Measurements from ENCODE around the gene ELFN2.

Gene ELFN2

GRCh38 chr22:37425800-37426705, 1.2 kb downstream of the ELFN2 start:
- DNase-seq, result no peak

- no peak for DNase-seq
Observed at GRCh38 chr22:37425369-37425768, 1.9 kb downstream of the ELFN2 start.

DNA sequence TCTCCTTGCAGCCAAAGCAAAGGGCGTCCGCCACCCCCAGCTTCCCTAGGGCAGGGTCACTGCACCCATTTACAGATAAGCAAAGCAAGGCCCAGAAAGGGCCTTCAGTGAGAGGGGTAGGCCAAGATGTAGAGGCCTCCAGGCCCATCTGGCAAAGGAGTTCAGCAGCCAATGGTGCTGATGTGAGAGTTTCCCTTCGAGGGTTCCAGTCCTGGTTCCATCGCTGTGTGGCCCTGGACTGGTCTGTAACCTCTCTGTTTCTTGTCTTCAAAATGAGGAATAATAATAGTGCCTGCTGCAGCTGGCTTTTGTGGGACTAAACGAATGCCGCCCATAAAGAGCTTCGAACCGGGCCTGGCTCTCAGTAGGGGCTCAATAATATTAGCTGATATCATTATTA, 4.0 kb downstream of the ELFN2 start:
- DNase-seq, result no peak

DNA sequence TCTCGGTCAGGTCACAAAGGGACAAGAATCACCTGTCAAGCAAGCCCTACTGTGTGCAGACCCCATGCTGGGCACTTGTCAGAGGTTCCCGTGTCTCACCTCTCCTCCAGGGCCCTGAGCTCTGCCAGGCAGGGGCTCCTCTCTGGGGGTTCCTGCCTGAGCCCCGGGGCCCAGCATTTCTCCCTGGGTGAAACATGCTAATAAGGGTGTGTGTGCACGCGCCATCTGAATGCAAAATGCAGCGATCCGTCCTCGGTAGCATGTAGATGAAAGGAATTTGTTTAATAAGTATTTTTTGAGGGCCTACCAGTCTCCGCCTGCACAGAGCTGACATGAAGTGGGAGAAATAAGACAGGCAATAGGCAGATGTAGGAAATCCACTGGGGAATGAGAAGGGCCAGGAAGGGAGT, 5.8 kb downstream of the ELFN2 start:
- no peak for DNase-seq

DNA sequence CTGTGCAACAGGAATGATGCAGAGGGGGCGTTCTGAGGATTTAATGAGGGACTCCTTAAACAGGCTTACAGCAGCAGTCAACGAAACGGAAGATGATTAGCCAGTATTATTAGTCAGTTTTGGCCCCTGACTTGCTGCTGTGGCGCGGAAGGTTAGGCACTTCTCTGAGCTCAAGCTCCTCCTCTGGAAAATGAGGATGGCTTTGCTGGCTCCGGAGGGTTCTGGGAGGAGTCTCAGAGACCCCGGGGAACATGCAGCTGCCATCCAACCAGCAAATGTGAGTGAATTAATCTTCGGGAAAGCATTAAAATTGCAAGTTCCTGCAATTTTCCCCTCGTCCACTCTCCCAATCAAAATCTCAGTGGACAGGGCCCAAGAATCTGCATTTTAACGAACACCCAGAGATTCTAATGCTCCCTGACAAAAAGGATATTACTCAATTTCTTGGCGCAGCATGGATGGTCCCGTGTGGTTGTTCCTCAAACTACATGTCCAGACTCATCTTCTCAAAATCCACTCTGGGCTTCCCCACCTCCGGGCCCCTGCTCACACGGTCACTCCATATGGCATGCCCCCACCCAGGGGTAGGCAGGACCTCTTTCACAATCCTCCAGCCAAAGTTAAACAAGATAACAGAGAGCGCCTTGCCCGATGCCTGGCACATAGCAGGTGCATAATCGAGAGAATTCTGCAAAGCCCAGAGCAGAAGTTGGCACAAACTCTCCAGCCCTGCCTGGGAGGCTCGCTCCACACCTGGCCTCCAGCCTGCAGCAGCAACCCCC, 6.4 kb downstream of the ELFN2 start:
- DNase-seq, result no peak

- DNase-seq, result peak; percentile 36
Observed at GRCh38 chr22:37419969-37420685, 7.2 kb downstream of the ELFN2 start.

DNA sequence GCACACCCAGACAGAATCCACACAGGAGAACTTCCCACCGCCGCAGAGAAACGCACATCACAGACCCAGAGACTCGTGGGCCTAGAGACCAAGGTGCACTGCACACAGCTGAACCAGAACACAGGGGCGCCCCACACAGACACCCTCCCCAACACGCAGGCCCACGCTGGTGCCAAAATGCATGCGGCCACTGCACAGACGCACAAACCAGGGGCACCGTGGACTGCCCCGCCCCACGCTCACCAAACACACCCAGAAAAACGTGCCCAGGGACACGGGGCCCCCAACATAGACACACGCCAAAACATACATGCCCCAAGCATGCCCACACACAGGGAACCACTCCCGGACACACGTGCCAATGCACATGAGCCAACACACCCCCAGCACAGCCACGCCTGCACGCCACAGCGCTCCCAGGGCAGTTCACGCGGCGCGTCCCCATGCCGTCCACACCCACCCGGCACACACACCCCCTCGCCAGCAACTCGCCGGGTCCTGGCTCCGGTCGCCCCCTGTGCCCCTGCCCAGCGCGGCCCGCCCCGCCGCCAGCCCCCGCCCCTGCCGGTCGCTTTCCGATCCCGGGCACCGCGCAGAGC, 7.8 kb downstream of the ELFN2 start:
- DNase-seq, result no peak

DNA sequence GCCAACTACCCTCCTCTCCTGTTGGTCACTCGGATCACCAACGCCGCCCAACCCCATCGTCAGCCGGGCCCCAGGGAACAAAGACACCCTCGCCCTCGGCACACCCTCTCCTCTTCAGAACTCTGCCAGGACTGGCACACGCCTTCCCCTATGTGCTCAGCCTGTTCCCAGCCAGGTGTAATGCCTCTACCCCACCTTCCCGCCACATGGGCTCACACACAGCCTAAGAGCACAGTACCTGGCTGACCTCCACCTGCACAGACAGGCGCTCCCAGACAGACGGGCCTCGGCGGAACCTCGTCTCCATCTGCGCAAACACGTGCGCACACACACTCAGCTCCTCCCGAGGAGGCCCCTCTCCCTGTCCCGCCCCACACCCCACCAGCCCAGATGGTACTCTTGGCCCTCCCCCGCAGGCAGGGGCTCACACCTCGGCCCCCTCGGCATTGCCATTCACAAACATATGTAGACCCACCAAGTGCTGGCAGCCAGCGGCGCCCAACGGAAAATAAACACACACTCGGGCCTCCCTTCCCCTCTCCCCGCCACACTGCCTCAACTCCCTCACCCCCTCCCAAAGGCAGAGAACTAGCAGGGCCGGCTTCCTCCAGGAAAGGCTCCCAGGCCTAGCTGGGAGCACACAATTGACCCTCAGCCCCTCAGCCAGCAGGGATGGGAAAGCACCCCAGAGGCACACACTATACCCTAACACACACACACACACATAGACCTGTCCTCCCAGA, 8.5 kb downstream of the ELFN2 start:
- no peak for DNase-seq

DNA sequence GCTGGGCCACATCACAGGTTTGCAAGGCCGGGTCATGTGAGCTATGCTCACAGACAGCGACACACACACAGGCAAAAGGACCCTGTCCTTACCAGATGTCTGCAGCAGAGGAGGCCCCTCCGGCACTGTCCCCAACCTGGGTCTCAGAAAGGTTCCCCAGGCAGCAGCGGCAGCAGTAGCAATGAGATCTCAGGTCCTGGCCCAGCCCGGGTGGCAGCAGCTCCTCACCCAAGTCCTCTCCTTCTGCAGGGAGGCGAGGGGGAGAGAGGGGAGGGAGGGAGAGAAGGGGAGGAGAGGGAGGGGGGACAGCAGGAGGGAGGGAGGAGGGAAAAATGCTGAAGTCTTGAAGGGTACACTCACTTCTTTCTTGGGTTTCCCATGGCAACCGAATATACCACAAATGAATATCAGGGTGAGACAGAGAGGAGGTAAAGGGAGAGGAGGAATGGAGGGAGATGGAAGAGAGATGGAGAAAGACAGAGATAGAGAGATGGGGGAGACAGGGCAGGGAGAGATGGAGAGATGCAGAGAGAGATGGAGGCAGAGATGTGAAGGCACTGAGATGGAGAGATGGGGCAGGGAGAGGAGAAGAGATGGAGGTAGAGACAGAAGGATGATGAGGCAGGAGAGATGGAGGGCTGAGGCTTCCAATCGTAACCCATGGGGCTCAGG, 9.5 kb downstream of the ELFN2 start:
- DNase-seq, result no peak

DNA sequence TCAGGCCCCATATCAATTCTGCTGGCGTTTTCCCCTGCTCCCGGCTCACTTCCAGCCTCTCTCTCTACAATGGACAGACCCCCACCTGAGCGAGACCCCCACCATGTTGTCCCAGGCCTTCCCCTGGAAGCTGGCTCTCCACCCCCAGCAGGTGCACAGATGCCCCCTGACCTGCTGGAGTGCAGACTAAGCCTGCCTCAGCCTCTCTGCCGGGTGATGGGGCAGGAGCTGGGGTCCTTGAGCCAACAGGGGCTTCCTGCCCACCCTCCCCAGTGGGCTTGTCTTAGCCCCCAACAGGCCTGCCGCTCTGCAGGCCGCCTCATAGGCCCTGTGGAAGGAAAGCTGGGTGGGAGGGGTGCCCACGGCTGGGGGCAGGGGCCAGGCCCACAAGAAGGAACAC, 10.0 kb downstream of the ELFN2 start:
- DNase-seq, result no peak

GRCh38 chr22:37416827-37417226, 10.5 kb downstream of the ELFN2 start:
- peak; percentile 22 for DNase-seq

- no peak for DNase-seq
Observed at GRCh38 chr22:37416389-37416788, 10.9 kb downstream of the ELFN2 start.

GRCh38 chr22:37415210-37415609, 12.1 kb downstream of the ELFN2 start:
- no peak for DNase-seq

DNA sequence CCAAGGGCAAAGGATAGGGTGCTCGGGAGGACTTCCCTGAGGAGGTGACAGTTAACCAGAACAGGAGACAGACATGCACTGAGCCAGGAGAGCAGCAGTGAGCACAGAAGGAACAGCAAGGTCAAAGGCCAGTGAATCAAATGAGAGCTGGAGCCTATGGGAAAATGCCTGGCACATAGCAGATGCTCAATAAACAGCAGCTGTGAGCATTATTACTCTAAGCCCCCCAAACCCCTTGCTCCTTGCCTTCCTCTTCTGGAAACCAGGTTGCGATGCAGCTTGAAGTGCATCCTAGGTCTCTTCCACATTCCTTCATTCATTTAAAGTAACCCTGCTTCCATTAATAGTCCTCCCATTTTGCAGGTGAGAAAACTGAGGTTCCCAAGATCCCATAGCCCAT, 13.0 kb downstream of the ELFN2 start:
- DNase-seq, result no peak

DNA sequence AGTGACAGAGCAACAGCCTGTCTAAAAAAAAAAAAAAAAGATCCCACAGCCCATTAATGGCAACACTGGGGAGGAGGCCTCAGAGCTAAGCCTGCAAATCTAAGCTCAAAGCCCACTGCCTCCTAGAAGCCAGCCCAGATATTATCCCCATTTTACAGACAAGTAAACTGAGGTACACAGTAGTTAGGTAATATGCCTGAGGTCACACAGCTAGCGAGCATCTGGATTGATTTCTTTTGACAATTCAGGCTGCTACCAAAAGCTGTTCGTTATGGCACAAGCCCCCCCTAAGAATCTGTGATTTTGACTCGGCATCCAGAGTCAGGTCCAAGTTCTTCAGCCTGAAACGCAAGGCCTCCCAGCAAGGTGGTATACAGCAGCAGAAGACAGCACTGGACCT, 13.7 kb downstream of the ELFN2 start:
- no peak for DNase-seq

GRCh38 chr22:37412495-37413250, 14.6 kb downstream of the ELFN2 start:
- no peak for DNase-seq

GRCh38 chr22:37411655-37412054, 15.6 kb downstream of the ELFN2 start:
- no peak for DNase-seq

DNA sequence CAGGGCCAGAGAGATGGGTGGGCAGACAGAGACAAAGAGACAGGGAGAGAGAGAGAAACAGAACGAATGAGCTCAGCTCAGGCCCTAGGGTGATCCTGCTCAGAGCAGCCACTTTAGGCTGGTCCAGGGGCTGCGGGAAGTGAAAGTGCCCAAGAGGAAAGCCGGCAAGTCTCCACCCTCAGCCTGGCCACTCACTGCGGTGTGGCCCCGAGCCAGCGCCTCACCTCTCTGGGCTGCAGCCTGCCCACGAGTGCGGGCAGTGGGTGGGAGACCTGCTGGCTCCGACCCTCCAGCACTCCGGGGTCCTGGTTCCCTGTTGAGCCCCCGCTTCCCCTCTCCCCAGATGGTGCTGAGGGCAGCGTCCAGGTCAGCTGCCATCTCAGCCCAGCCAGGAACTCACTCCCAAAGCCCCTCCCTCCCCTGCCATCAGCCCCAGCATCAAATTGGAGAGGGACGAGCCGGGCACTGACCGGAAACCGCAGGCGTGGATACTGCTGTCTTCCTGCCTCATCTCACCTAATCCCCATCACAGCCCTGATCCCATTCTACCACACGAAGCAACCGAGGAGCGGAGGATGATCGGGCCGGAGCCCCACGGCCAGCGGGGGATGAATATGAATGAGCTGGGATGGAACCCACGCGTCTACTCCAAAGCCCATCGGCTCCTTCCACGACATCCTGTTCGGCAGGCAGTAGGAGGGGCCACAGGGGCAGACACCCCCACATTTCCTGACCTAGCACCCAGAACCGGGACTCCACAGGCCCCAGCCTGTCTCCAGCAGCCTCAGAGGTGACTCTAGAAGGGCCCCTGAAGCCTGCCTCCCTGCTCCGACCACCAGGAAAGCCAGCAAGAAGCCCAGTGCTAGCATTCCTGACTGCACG, 16.9 kb downstream of the ELFN2 start:
- no peak for DNase-seq

GRCh38 chr22:37409459-37410050, 17.7 kb downstream of the ELFN2 start:
- DNase-seq, result no peak

Data from activated gamma-delta T cell treated with Interleukin-2 at 50 U/mL for 16 hours (primary cell).